ENCODE data around the gene MEIS2. TPM values are rescaled to one million over a fixed set of nuclear protein-coding genes. Genes with fewer than 3 reads are reported as not detected.

MEIS2 gene
- polyA plus RNA-seq, 2 of the 4 experiments (the other 2 are of a cell fraction), result 7.3 to 11.1 TPM

- FAIRE-seq (no peak), DNase-seq (ENCODE audit: low read depth in 1 of 2, low spot score in 1 of 2) (no peak), ATAC-seq (no peak)
- TF ChIP-seq JUNB (IDR thresholded peaks at IDR 0.05) (no peak), FOXS1 (CRISPR knock-in tag; IDR thresholded peaks at IDR 0.05) (no peak), ZSCAN20 (CRISPR knock-in tag; IDR thresholded peaks at IDR 0.05) (no peak), POLR2AphosphoS2 (conservative IDR thresholded peaks at IDR 0.05; ENCODE audit: low read length) (no peak), PHF8 (IDR thresholded peaks at IDR 0.05; ENCODE audit: borderline replicate concordance, low read depth) (no peak), KDM5A (IDR thresholded peaks at IDR 0.05) (no peak)
- Histone ChIP-seq H3K4me3 (no peak overlapping the region), H3K27ac (no peak overlapping the region), H3K4me1 (peaks cover 10% of the 10 kb centered on the region; the same call in 2 of the 3 replicates), H3K4me2 (no peak overlapping the region), H3K9me3 (no peaks in the 10 kb centered on the region)
- ChIA-PET CTCF (no interaction called here), POLR2A (no interaction called here)
- 94% methylated on average over 32 of the region's 32 CpGs for WGBS (ENCODE audit: missing lambda C conversion rate)
Measured at GRCh38 chr15:37095770-37096557, 4.4 kb downstream of the MEIS2 start.

DNA sequence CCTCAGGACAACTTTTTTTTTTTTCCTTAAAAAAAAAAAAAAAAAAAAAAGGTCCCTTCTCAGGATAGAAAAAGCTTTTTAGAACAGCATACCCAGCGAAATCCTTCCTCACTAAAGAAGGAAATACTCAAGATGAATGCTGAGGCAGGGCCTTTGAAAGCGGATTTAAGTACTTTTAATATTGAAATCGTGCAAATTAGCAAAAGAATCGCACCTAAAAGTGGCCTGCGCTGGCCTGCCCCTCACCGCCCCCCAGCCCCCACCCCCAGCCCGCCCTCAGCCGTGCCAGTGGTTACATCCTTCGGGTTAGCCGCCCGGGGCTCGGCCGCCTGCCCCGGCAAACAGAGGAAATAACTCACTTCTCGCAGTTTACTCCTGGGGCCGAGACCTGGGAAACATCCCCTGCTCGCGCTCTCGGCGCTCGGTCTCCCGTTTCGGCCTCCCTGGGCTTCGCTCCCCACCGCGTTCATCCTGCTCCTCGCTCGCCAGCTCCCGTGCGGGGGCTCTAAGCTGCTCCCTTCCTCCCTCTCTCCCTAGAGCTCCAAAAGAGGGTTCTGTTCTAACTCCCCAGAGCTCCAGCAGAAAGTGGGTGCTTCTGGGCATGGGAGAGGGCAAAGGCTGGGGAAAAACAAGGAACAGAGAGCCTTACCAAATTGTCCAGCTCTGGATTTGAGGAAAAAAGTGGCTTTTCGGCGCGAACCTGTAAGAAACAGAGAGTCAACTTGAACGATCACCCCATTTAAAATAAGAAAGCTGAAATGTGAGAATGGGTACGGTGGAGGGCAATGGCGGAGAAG lies 5.2 kb downstream of the MEIS2 start:
- no peak for ATAC-seq
- Histone ChIP-seq H3K9me3 (no peaks in the 10 kb centered on the region), H3K4me1 (peaks cover 10% of the 10 kb centered on the region; the same call in 2 of the 3 replicates), H3K4me2 (no peak overlapping the region), H3K4me3 (no peak overlapping the region), H3K27ac (no peak overlapping the region)
- ChIA-PET CTCF (interaction anchor here (0.6 kb wide), 1 partner anchor 223 kb away, joined by 5 read pairs; no protein-coding TSS in a partner anchor), POLR2A (no interaction called here)
- FAIRE-seq, result no peak
- 95% methylated on average over 30 of the region's 36 CpGs for WGBS (ENCODE audit: missing lambda C conversion rate)
- DNase-seq (ENCODE audit: low read depth in 1 of 2, low spot score in 1 of 2), result no peak
- TF ChIP-seq RAD21 (conservative IDR thresholded peaks at IDR 0.05 in 1 of 2, IDR thresholded peaks at IDR 0.05 in 1 of 2) (no peak), RNF2 (IDR thresholded peaks at IDR 0.05; ENCODE audit: borderline replicate concordance, low read depth) (no peak)

DNA sequence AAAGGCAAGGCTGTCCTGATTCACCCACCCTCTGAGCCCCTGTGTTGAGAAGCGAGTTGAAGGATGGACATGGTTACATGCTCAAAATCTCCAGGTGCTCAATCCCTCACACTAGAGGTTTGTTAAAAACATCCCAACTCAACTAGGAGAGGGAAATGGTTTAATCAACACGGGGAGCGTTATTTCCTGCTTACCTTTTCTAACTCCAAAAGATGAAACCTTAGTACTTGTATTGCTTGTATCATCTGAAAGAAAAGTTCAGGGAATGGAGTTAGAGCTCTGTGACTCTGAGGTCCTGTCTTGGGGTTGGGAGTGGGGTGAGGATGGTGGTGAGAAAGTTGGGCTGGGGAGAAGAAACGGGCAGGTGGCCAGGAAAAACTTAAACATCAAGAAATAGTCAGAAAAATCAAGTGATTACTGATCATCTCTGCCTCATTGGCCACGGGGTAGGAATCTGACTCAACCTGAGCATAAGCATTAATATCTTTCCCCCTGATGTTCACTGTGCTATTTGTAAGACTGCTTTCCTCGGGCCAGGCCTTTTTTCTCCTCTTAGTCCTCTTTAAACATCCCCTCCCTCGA lies 5.9 kb downstream of the MEIS2 start:
- no peak for DNase-seq (ENCODE audit: low read depth in 1 of 2, low spot score in 1 of 2)
- no peak overlapping the region for H3K4me3 ChIP-seq

More for the DNA sequence above, 5.9 kb downstream of the MEIS2 start:
- TF ChIP-seq HDAC2 (IDR thresholded peaks at IDR 0.05), result no peak
- no peak for TF ChIP-seq NPAS2 (CRISPR knock-in tag; IDR thresholded peaks at IDR 0.05; ENCODE audit: borderline replicate concordance)
- no peak for TF ChIP-seq MYC (IDR thresholded peaks at IDR 0.05; ENCODE audit: borderline replicate concordance, low read length)
- TF ChIP-seq POLR2AphosphoS2 (conservative IDR thresholded peaks at IDR 0.05; ENCODE audit: low read length), result no peak
- TF ChIP-seq, protein P1, sequence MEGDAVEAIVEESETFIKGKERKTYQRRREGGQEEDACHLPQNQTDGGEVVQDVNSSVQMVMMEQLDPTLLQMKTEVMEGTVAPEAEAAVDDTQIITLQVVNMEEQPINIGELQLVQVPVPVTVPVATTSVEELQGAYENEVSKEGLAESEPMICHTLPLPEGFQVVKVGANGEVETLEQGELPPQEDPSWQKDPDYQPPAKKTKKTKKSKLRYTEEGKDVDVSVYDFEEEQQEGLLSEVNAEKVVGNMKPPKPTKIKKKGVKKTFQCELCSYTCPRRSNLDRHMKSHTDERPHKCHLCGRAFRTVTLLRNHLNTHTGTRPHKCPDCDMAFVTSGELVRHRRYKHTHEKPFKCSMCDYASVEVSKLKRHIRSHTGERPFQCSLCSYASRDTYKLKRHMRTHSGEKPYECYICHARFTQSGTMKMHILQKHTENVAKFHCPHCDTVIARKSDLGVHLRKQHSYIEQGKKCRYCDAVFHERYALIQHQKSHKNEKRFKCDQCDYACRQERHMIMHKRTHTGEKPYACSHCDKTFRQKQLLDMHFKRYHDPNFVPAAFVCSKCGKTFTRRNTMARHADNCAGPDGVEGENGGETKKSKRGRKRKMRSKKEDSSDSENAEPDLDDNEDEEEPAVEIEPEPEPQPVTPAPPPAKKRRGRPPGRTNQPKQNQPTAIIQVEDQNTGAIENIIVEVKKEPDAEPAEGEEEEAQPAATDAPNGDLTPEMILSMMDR (IDR thresholded peaks at IDR 0.05), result no peak
- TF ChIP-seq ZNF302 (CRISPR knock-in tag; IDR thresholded peaks at IDR 0.05), result no peak
- no peak for TF ChIP-seq SMC3 (IDR thresholded peaks at IDR 0.05)
- TF ChIP-seq HOXB13 (CRISPR knock-in tag; IDR thresholded peaks at IDR 0.05; ENCODE audit: low read depth), result no peak
- no peak for TF ChIP-seq ZFP36 (IDR thresholded peaks at IDR 0.05; ENCODE audit: borderline replicate concordance, partially characterized antibody)
- TF ChIP-seq NR3C1 (IDR thresholded peaks at IDR 0.05), result no peak
- TF ChIP-seq GATA3 (IDR thresholded peaks at IDR 0.05; ENCODE audit: borderline replicate concordance), result no peak
- TF ChIP-seq, protein P2, sequence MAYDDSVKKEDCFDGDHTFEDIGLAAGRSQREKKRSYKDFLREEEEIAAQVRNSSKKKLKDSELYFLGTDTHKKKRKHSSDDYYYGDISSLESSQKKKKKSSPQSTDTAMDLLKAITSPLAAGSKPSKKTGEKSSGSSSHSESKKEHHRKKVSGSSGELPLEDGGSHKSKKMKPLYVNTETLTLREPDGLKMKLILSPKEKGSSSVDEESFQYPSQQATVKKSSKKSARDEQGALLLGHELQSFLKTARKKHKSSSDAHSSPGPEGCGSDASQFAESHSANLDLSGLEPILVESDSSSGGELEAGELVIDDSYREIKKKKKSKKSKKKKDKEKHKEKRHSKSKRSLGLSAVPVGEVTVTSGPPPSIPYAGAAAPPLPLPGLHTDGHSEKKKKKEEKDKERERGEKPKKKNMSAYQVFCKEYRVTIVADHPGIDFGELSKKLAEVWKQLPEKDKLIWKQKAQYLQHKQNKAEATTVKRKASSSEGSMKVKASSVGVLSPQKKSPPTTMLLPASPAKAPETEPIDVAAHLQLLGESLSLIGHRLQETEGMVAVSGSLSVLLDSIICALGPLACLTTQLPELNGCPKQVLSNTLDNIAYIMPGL (CRISPR knock-in tag; IDR thresholded peaks at IDR 0.05; ENCODE audit: borderline replicate concordance), result no peak
- no peak for TF ChIP-seq JUNB (IDR thresholded peaks at IDR 0.05)
- no peak for TF ChIP-seq TFCP2L1 (CRISPR knock-in tag; IDR thresholded peaks at IDR 0.05)
- TF ChIP-seq MAZ (IDR thresholded peaks at IDR 0.05; ENCODE audit: borderline replicate concordance, low read depth, low read length), result no peak
- no peak overlapping the region for H3K4me2 ChIP-seq
- peaks cover 10% of the 10 kb centered on the region; the same call in 2 of the 3 replicates for H3K4me1 ChIP-seq
- CTCF ChIA-PET, result interaction anchor here (0.6 kb wide), 1 partner anchor 223 kb away, joined by 5 read pairs; no protein-coding TSS in a partner anchor
- H3K27ac ChIP-seq, result no peak overlapping the region
- POLR2A ChIA-PET, result no interaction called here
- no peaks in the 10 kb centered on the region for H3K9me3 ChIP-seq
- FAIRE-seq (no peak), ATAC-seq (no peak)
- 82% methylated on average over 7 of the region's 7 CpGs for WGBS (ENCODE audit: missing lambda C conversion rate)
